ENCODE measurements around the gene CBLN1.
"Not testable (repeated sequence)": the region's sequence is repeated elsewhere in the genome, so short reads cannot be mapped to it uniquely, and the experiment has no call there.

The CBLN1 gene

GRCh38 chr16:49277386-49277742 is 4.3 kb downstream of the CBLN1 start:
- DNase-seq, result no peak

GRCh38 chr16:49276646-49277385 is 4.8 kb downstream of the CBLN1 start:
- no peak for DNase-seq

- no peak for DNase-seq
Measured at GRCh38 chr16:49275870-49276269, 5.8 kb downstream of the CBLN1 start.

GRCh38 chr16:49275050-49275730 is 6.4 kb downstream of the CBLN1 start:
- DNase-seq, result no peak

GRCh38 chr16:49274591-49274990 is 7.0 kb downstream of the CBLN1 start:
- DNase-seq, result no peak

GRCh38 chr16:49273771-49274170 is 7.9 kb downstream of the CBLN1 start:
- DNase-seq, result no peak

GRCh38 chr16:49271363-49271762 is 10.3 kb downstream of the CBLN1 start:
- no peak for DNase-seq

GRCh38 chr16:49269201-49269600 is 12.4 kb downstream of the CBLN1 start:
- DNase-seq, result no peak

GRCh38 chr16:49268667-49269066 is 13.0 kb downstream of the CBLN1 start:
- DNase-seq, result no peak

- no peak for DNase-seq
Measured at GRCh38 chr16:49262501-49262900, 19.1 kb downstream of the CBLN1 start.

GRCh38 chr16:49261930-49262329 is 19.7 kb downstream of the CBLN1 start:
- DNase-seq, result no peak

GRCh38 chr16:49260956-49261530 is 20.6 kb downstream of the CBLN1 start:
- no peak for DNase-seq

- DNase-seq, result no peak
Measured at GRCh38 chr16:49260253-49260652, 21.4 kb downstream of the CBLN1 start.

GRCh38 chr16:49259330-49259729 is 22.3 kb downstream of the CBLN1 start:
- DNase-seq, result no peak

- no peak for DNase-seq
Measured at GRCh38 chr16:49250689-49251088, 30.9 kb downstream of the CBLN1 start.

GRCh38 chr16:49248227-49248626 is 33.4 kb downstream of the CBLN1 start:
- no peak for DNase-seq

GRCh38 chr16:49236216-49236615 is 45.4 kb downstream of the CBLN1 start:
- DNase-seq, result no peak

GRCh38 chr16:49228335-49228734 is 53.3 kb downstream of the CBLN1 start:
- DNase-seq, result not testable (repeated sequence)

Measured in NCI-H345 (cell line).